ENCODE measurements around the gene DBET. TPM values are rescaled to one million over a fixed set of nuclear protein-coding genes. Genes with fewer than 3 reads are reported as not detected.
"Not testable (repeated sequence)": the region's sequence is repeated elsewhere in the genome, so short reads cannot be mapped to it uniquely, and the experiment has no call there.

The DBET gene
- total RNA-seq, 2 experiments from 2014 or later: not detected

DNA sequence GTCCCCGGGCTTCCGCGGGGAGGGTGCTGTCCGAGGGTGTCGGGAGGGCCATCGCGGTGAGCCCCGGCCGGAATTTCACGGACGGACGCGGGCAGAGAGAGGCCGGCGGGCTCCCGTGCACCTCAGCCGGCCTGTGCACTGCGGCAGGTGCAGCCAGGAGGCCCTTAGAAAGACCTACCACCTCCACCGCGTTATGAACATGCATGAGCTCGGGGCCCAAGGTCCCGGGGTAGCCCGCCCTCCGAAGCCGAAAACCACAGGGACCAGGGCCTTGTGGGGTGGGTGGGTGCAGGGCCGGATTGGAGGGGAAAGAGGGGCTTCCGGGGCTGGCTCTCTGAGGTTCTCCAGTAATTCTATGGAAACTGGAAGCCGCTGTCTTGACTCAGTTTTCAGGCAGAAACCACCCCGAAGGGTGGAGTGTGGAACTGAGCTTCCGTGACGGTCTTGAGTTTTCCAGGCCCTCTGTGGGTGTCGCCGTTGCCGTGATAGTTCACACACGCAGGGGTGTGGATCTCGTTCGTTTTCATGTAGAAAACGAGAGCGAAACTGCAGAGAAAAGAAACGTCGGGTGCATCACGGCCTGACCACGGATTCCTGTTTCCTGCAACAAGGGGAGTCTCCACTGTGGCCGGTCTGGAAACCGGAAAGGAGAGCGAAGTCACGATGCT, 41.6 kb upstream of the DBET start:
- H3K27ac Mint-ChIP-seq: peak overlapping the region; percentile 56
- H3K4me3 Mint-ChIP-seq: peak overlapping the region; percentile 59
- peaks cover 34% of the 10 kb centered on the region for H3K27me3 Mint-ChIP-seq
- H3K9me3 Mint-ChIP-seq, POLR2A ChIA-PET, DNase-seq, CTCF ChIA-PET: not testable (repeated sequence)
- peaks cover 23% of the 10 kb centered on the region for H3K4me1 Mint-ChIP-seq
- peaks cover 11% of the 10 kb centered on the region for H3K36me3 Mint-ChIP-seq (ENCODE audit: low read depth)

- H3K4me1 Mint-ChIP-seq; POLR2A ChIA-PET; H3K27ac Mint-ChIP-seq; H3K36me3 Mint-ChIP-seq (ENCODE audit: low read depth); CTCF ChIA-PET; DNase-seq; H3K9me3 Mint-ChIP-seq; H3K4me3 Mint-ChIP-seq; H3K27me3 Mint-ChIP-seq: not testable (repeated sequence)
Measured at GRCh38 chr4:190027156-190027555, 37.1 kb upstream of the DBET start, which contains the start of gene FRG2. Gene FRG2, minus strand, starts transcription at chr4:190027256. Its CDS starts 52 bp downstream, at chr4:190027204.

GRCh38 chr4:190031264-190031663, 33.0 kb upstream of the DBET start:
- DNase-seq; H3K4me1 Mint-ChIP-seq; H3K27ac Mint-ChIP-seq; H3K36me3 Mint-ChIP-seq (ENCODE audit: low read depth); H3K4me3 Mint-ChIP-seq; CTCF ChIA-PET; H3K9me3 Mint-ChIP-seq; POLR2A ChIA-PET: not testable (repeated sequence)
- peaks cover 10% of the 10 kb centered on the region for H3K27me3 Mint-ChIP-seq

DNA sequence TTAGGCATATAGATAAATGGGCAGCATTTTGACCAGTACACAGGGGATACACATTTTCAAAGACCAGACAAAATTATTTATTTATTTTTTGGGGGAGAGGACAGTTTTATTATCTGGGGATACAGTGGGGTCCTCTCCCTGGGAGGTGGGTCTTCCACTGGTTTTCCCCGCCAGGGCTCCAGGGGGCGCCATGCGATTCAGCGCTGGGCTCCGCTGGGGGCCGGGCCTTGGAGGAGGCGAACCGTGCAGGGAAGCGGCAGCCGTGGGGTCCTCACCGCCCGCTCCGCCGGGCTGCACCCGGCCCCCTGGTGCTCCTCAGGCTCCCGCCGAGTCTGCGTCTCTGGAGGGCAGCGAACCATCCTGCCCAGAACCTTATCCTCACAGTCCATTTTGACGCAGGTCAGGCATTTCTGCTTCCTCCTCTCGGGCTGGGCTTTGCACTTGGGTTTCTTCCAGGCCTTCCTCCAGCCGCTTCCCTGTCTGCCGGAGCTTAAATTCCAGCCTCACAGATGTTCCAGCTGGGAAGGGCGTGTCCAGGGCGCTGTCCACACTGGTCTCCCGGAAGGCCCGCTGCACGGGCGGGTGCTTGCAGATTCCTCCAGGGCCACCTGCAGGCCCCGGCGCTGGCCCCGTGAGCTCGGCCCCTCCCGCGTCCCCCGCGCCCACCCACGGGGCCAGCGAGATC, 26.5 kb upstream of the DBET start:
- CTCF ChIA-PET; H3K9me3 Mint-ChIP-seq; H3K36me3 Mint-ChIP-seq (ENCODE audit: low read depth); H3K27ac Mint-ChIP-seq; POLR2A ChIA-PET; DNase-seq; H3K4me1 Mint-ChIP-seq: not testable (repeated sequence)
- peak overlapping the region; percentile 43 for H3K4me3 Mint-ChIP-seq
- H3K27me3 Mint-ChIP-seq: peaks cover 16% of the 10 kb centered on the region

GRCh38 chr4:190040873-190041272, 23.4 kb upstream of the DBET start:
- H3K9me3 Mint-ChIP-seq; H3K36me3 Mint-ChIP-seq (ENCODE audit: low read depth); H3K4me3 Mint-ChIP-seq; H3K27ac Mint-ChIP-seq; POLR2A ChIA-PET; CTCF ChIA-PET; H3K4me1 Mint-ChIP-seq; H3K27me3 Mint-ChIP-seq; DNase-seq: not testable (repeated sequence)

- POLR2A ChIA-PET, CTCF ChIA-PET, DNase-seq: not testable (repeated sequence)
Measured at GRCh38 chr4:190047627-190048026, 16.7 kb upstream of the DBET start.

GRCh38 chr4:190049378-190050239, 14.7 kb upstream of the DBET start:
- H3K27me3 Mint-ChIP-seq, H3K27ac Mint-ChIP-seq: not testable (repeated sequence)

More at GRCh38 chr4:190047627-190048026, 16.7 kb upstream of the DBET start:
- not testable (repeated sequence) for H3K4me3 Mint-ChIP-seq; H3K36me3 Mint-ChIP-seq (ENCODE audit: low read depth); H3K4me1 Mint-ChIP-seq; H3K9me3 Mint-ChIP-seq; H3K27me3 Mint-ChIP-seq; H3K27ac Mint-ChIP-seq

DNA sequence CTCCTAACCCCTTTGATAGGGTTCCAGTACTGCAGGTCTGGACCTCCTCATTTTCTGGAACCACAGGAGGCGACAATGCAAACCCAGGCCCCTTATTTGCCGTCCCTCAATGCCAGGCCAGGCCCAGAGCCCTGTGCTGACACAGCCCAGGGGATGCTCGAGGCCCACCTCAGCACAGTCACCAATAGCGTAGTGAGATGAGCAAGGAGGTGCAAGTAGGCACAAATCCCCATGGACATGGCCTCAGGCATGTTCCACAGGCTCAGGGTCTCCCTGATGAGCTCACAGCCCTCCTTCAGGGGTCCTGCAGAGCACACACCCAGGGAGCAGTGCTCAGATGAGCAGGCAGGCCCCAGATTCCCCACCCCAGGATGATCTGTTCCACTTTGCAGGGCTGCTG, 5.3 kb upstream of the DBET start:
- CTCF ChIA-PET; H3K9me3 Mint-ChIP-seq; POLR2A ChIA-PET; H3K4me3 Mint-ChIP-seq; H3K27me3 Mint-ChIP-seq; H3K27ac Mint-ChIP-seq; DNase-seq; H3K4me1 Mint-ChIP-seq; H3K36me3 Mint-ChIP-seq (ENCODE audit: low read depth): not testable (repeated sequence)

More at GRCh38 chr4:190049378-190050239, 14.7 kb upstream of the DBET start:
- H3K9me3 Mint-ChIP-seq; POLR2A ChIA-PET; H3K4me3 Mint-ChIP-seq; H3K36me3 Mint-ChIP-seq (ENCODE audit: low read depth); H3K4me1 Mint-ChIP-seq; CTCF ChIA-PET; DNase-seq: not testable (repeated sequence)

- H3K4me1 Mint-ChIP-seq; H3K27ac Mint-ChIP-seq; H3K9me3 Mint-ChIP-seq; DNase-seq; H3K27me3 Mint-ChIP-seq; CTCF ChIA-PET; H3K4me3 Mint-ChIP-seq; POLR2A ChIA-PET; H3K36me3 Mint-ChIP-seq (ENCODE audit: low read depth): not testable (repeated sequence)
Measured at GRCh38 chr4:190064805-190065204, 503 bp downstream of the DBET start.

DNA sequence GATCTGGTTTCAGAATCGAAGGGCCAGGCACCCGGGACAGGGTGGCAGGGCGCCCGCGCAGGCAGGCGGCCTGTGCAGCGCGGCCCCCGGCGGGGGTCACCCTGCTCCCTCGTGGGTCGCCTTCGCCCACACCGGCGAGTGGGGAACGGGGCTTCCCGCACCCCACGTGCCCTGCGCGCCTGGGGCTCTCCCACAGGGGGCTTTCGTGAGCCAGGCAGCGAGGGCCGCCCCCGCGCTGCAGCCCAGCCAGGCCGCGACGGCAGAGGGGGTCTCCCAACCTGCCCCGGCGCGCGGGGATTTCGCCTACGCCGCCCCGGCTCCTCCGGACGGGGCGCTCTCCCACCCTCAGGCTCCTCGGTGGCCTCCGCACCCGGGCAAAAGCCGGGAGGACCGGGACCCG, 4.0 kb downstream of the DBET start:
- H3K36me3 Mint-ChIP-seq (ENCODE audit: low read depth); DNase-seq; CTCF ChIA-PET; H3K27me3 Mint-ChIP-seq; H3K4me1 Mint-ChIP-seq; H3K27ac Mint-ChIP-seq; H3K4me3 Mint-ChIP-seq; H3K9me3 Mint-ChIP-seq; POLR2A ChIA-PET: not testable (repeated sequence)

- H3K9me3 Mint-ChIP-seq; DNase-seq; H3K4me3 Mint-ChIP-seq; H3K27ac Mint-ChIP-seq; CTCF ChIA-PET; H3K4me1 Mint-ChIP-seq; POLR2A ChIA-PET; H3K36me3 Mint-ChIP-seq (ENCODE audit: low read depth); H3K27me3 Mint-ChIP-seq: not testable (repeated sequence)
Measured at GRCh38 chr4:190093052-190093451, 28.8 kb downstream of the DBET start.

DNA sequence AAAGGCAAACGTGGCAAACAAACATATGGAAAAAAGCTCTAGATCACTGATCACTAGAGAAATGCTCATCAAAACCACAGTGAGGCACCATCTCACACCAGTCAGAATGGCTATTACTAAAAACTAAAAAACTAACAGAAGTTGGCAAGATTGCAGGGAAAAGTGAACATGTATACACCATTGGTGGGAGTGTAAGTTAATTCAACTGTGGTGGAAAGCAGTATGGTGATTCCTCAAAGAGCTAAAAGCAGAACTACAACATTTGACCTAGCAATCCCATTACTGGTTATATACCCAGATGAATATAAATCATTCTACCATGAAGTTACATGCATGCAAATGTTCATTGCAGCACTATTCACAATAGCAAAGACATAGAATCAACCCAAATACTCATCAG, 29.7 kb downstream of the DBET start:
- POLR2A ChIA-PET; H3K4me3 Mint-ChIP-seq; H3K27ac Mint-ChIP-seq; H3K9me3 Mint-ChIP-seq; H3K4me1 Mint-ChIP-seq; H3K27me3 Mint-ChIP-seq; H3K36me3 Mint-ChIP-seq (ENCODE audit: low read depth); CTCF ChIA-PET; DNase-seq: not testable (repeated sequence)

- H3K9me3 Mint-ChIP-seq; CTCF ChIA-PET; H3K36me3 Mint-ChIP-seq (ENCODE audit: low read depth); H3K4me3 Mint-ChIP-seq; POLR2A ChIA-PET; H3K4me1 Mint-ChIP-seq; H3K27me3 Mint-ChIP-seq; H3K27ac Mint-ChIP-seq; DNase-seq: not testable (repeated sequence)
Measured at GRCh38 chr4:190095335-190095734, 31.0 kb downstream of the DBET start.

DNA sequence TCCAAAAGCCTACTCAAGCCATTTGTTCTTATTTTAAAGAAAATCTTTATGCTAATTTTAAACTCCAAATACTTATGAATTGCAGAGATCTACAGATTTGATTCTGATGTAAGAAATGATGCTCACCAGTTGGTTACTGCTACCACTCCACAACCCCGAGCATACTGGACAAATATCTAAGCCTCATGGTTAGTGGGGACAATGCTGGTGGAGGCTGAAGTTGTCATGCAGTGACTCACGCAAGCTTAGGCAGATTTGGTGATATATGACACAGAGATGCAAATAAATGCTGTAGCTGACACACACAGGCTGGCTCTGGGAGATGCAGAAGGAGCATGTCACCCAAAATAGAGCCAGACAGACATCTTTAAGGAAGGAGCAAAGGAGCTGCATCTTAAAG, 35.3 kb downstream of the DBET start:
- CTCF ChIA-PET; H3K9me3 Mint-ChIP-seq; H3K36me3 Mint-ChIP-seq (ENCODE audit: low read depth): not testable (repeated sequence)

More for the DNA sequence above, 35.3 kb downstream of the DBET start:
- DNase-seq, H3K27me3 Mint-ChIP-seq, H3K4me3 Mint-ChIP-seq, H3K4me1 Mint-ChIP-seq, H3K27ac Mint-ChIP-seq, POLR2A ChIA-PET: not testable (repeated sequence)
